Measurements from ENCODE around the gene FPR3.

GRCh38 chr19:51799774-51800472, 5.0 kb downstream of the FPR3 start:
- TF ChIP-seq CTCF (IDR thresholded peaks at IDR 0.05) (no peak), EZH2 (IDR thresholded peaks at IDR 0.05; ENCODE audit: borderline replicate concordance, insufficient read depth, low read depth, low read length, poor library complexity, severe bottlenecking) (no peak)
